Embryonic facial prominence (tissue), 1 donor: ENCODE results near the gene PCBP3.
"Not testable (repeated sequence)": the region's sequence is repeated elsewhere in the genome, so short reads cannot be mapped to it uniquely, and the experiment has no call there.

Source experiments
- DNase-seq: peaks from one replicate; pipeline ENCODE4 v3.0.0-alpha.2; 2016; ENCODE audit errors: extremely low spot score

The PCBP3 gene

GRCh38 chr21:45893740-45894449 lies 250.4 kb downstream of the PCBP3 start:
- no peak for DNase-seq

DNA sequence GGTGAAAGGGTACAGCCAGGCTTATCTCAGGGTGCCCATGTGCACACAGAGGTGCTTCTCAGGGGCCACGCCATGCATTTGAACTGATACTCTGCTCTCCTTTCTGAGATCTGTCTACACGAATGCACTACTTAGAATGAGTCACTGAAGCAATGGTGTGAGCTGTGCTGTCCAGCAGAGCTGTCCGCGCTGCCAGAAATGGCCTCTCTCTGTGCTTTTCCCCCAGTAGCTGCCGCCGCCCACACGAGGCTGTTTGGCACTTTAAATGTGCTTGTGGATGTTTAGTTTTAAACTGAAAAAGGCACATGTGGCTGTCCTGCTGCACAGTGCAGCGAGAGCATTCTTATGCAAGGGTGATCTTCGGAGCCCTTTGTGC lies 250.9 kb downstream of the PCBP3 start:
- DNase-seq: no peak

GRCh38 chr21:45894906-45895777 lies 251.6 kb downstream of the PCBP3 start:
- no peak for DNase-seq

DNA sequence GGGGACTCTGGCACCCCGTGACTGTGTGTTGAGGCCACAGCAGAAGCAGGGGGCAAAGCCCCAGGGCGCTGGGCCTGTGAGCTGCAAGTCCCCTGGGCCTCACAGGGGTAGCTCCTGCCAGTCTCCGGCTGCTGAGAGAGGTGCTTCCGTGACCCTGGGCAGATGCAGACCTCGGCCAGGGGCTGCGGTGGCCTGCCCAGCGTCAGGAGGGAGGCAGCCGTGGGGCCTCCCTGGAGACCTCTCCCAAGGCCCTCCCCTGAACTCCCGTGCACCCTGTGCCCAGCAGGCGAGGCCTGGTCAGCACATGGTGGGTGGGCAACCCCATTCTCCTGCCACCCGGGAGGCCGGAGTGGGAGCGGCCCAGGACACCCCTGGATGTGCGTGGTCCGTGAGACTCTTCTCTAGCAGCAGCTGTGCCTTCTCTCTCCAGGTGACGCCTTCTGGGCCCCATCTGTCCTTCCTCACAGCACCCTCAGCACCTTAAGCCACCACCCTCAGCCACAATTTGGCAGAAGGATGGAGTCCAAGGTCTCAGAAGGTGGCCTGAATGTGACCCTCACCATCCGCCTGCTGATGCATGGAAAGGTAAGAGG lies 252.3 kb downstream of the PCBP3 start:
- DNase-seq: no peak

DNA sequence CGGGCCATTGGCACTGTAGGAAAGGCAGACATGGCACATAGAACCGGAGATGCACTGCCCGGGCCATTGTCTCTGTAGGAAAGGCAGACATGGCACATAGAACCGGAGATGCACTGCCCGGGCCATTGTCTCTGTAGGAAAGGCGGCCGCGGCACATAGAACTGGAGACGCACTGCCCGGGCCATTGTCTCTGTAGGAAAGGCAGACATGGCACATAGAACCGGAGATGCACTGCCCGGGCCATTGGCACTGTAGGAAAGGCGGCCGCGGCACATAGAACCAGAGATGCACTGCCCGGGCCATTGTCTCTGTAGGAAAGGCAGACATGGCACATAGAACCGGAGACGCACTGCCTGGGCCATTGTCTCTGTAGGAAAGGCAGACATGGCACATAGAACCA lies 252.9 kb downstream of the PCBP3 start:
- DNase-seq: not testable (repeated sequence)

DNA sequence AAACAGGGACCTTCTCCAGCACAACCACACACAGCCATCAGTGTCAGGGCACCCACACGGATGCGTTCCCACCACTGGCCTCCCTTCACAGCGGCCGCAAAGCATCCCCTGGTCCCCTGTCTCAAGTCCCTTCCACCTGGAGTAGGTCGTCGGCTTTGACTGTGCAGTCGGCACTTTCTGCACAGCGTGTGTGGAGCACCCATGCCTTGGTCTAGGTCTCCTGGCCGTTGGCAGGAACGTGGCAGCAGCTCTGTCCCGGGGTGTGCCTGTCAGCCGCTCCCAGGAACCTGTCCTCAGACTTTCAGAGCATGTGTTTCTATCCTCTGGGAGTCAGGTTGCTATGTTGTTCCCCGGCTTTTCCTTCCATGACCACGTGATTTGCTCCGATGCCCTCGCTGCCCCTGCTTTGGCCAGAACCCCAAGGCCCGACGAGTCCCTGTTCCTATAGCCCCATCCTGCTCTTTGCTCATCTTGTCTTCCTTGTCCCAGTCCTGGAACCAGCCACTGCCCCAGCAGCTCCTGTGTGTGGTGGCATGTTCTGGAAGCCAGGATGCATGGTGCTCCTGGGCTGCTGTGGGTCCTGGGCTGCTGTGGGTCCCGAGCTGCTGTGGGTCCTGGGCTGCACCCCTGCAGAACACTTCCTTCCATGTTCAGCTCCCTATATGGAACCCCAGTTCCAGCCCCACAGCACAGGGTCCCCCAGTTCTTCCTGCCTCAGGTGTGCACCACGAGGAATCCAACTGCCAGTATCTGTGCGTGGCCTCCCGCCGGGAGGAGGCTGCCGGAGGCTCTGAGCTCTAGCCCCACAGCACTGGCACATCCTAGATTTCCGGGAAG lies 253.9 kb downstream of the PCBP3 start:
- DNase-seq: no peak

DNA sequence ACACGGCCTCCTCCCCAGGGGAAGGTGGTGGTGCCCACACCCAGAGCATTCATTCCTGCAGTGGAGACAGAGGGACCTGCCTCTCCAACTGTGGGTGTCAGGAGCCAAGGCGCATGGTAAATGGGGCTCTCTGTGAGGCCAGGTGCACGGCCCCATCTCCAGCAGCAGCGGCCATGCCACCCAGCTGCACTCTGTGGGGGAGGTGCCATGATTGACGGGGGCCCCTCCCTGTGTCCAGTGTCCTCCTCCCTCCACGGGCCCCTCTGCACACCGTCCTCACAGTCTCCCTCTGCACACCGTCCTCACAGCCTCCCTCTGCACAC lies 254.5 kb downstream of the PCBP3 start:
- DNase-seq: no peak

GRCh38 chr21:45898781-45899180 lies 255.3 kb downstream of the PCBP3 start:
- DNase-seq: no peak

DNA sequence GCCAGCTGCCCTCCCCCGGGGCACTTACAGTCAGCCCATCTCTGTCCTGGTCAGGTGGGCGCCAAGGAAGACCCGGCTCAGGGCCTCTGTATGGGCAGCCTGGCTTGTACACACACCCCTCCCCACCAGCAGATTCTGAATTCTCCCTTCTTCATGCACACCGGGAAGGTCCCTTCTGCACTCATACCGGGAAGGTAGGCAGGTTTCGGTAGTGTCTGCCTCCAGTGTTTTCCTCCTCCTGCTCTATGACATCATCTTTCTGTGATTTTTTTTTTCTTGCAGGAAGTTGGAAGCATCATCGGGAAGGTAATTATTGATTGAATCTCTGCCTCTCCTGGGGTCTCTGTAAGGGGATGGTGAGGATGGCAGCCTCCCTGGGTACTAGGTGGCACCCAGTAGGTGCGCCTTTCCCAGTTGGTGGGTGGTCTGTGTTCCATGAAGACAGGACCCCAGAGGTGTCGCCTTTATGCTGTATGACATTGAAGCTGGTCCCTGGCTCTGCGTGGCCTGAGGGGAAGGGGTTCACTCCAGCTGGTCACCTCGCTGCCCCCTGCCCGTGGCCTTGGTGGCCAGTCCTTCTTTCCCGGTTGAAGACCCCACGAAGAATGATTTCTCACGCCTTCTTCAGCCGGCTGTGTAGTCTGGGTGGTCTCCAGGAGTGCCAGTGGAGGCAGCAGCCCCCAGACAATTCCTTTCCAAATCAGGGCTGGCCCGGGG lies 255.9 kb downstream of the PCBP3 start:
- DNase-seq: no peak

GRCh38 chr21:45900034-45900868 lies 256.7 kb downstream of the PCBP3 start:
- DNase-seq: no peak

DNA sequence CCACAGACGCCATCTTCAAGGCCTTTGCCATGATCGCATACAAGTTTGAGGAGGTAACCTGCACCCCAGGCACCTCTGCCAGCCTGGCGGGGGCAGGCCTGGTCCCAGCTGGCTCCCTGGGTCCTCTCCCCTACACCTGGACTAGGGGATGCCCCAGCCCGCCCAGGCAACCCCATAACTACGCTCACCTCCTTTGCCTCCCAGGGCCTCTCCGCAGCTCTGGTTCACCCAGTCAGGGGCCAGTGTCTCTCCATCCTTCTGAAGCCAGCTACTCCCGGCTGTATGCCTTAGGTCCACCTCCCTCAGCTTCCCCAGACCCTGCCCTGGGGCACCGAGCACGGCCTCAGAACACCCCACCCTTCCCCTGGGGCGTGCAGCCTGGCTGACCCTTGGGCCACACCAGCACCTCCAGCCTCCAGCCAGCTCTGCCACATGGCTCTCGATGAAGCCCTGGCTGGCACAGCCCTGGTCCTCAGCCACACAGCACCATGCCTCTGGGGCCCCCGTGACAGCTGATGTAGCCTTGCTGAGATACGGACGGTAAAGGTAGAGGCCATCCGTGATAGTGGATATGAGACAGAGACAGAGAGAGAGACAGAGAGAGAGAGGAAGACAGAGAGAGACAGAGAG lies 257.7 kb downstream of the PCBP3 start:
- DNase-seq: no peak

DNA sequence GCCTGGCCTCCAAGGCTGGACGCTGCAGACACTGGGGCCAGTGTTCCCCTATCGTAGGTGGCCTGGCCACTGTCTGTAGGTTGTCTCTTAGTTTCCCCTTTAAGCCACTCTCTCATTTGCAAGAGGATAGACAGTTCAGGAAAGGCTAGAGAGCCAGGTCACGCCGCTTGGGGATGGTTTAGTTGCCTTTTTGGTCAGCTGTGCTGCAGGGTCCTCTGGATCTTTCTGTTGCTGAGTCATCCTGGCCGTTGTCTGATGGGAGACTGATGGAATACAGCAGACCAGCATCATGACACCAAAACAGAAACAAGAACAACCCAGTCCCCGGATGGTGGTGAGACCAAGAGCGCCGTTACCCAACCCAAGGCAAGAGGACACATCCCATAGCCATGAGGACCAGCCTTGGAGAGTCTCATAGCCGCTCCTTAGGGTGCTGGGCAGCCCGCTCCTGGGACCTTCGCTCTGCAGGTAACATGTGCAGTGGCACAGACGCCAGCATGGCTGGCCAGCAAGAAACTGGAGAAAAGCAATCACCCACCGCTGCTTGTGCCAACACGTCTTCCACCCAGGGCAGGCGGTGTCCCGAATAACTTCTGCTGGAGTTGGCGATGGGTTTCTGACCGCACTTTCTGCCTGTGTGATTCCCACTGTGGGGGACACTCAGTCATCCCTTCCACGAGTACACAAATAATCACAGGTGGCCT lies 258.9 kb downstream of the PCBP3 start:
- DNase-seq: no peak

DNA sequence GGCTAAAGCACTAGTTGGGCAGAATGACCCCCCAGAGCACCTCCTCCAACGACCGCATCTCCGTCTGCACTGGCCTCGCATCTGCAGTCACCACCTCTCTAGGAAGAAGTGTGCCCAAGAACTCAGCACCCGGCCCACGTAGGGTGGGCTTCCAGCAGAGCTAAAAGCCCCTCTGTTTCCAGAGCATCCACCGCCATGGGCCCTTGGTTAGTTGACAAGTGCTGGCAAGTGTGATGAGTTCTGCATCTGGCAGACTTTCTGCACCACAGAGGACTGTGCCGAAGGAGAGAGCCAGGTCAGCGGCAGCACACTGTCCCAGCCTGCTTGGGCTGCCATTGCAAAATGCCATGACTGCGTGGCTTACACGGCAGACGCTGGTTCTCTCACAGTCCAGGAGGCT lies 261.7 kb downstream of the PCBP3 start:
- DNase-seq: no peak

- no peak for DNase-seq
Measured at GRCh38 chr21:45906196-45906805, 262.8 kb downstream of the PCBP3 start.

DNA sequence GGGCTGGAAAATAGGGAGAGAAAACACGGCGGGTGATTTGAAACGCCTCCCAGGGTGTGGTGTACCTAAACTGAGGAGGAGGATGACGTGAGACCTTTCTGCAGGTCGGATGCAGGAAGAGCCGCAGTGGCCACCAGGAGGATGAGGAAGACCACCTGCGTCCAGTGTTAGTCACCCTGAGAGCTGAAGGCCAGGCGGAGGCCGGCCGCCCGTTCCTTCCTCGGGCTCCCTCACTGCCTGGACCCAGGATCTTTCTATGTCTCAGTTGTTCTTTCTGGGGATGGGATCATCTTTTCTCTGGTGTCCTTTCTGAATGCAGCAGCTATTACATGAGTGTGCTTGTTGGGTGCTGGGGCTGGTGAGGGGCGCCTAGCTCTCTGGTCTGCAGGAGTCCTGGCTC lies 263.3 kb downstream of the PCBP3 start:
- DNase-seq: no peak

GRCh38 chr21:45908536-45909237 lies 265.2 kb downstream of the PCBP3 start:
- no peak for DNase-seq

DNA sequence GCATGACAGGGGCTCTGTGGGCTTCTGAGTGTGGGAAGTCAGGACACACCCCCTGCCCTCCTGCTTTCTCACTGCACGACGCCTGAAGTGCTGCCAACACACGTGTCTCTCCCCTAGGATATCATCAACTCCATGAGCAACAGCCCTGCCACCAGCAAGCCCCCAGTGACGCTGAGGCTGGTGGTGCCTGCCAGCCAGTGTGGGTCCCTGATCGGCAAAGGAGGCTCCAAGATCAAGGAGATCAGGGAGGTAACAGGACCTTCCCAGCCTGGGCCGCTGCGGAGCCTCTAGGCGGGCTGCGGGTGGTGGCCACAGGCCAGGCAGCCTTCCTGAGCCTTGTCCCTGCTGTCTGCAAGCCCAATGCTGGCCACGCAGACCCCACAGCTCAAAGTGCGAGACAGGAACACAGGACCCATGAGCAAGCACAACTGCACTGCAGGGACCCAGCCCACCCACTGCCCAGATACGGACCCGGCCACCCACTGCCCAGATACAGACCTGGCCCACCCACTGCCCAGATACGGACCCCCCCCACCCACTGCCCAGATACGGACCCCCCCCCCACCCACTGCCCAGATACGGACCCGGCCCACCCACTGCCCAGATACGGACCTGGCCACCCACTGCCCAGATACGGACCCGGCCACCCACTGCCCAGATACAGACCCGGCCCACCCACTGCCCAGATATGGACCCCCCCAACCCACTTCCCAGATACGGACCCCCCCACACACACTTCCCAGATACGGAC lies 265.9 kb downstream of the PCBP3 start:
- DNase-seq: no peak

- DNase-seq: no peak
Measured at GRCh38 chr21:45910155-45910547, 266.6 kb downstream of the PCBP3 start.
